ENCODE measurements around the gene SRRD. TPM values are rescaled to one million over a fixed set of nuclear protein-coding genes. Genes with fewer than 3 reads are reported as not detected.

SRRD gene
- total RNA-seq, 1 experiment from 2014 or later, result 39.6 TPM

Other genes with a start within 250 kb of the SRRD start
- 0.06 and 0.87 TPM in 2 replicates for gene ASPHD2, start 54.6 kb upstream of the SRRD start, total RNA-seq (2014; rRNA removed; shearing (Covaris generic))
- 28.9 and 29.5 TPM in 2 replicates for gene HPS4, start 94 bp upstream of the SRRD start, total RNA-seq (2014; rRNA removed; shearing (Covaris generic))
- 25.3 and 29.5 TPM in 2 replicates for gene TFIP11, start 28.6 kb downstream of the SRRD start, total RNA-seq (2014; rRNA removed; shearing (Covaris generic))
- 34.8 and 43.6 TPM in 2 replicates for gene TPST2, start 106.3 kb downstream of the SRRD start, total RNA-seq (2014; rRNA removed; shearing (Covaris generic))
- gene CRYBB1, start 134.2 kb downstream of the SRRD start, total RNA-seq (2014; rRNA removed; shearing (Covaris generic)), result not detected in 2 replicates
- not detected in 2 replicates for gene CRYBA4, start 138.1 kb downstream of the SRRD start, total RNA-seq (2014; rRNA removed; shearing (Covaris generic))
- under 0.01 and 0.11 TPM in 2 replicates for gene MIAT, start 173.7 kb downstream of the SRRD start, total RNA-seq (2014; rRNA removed; shearing (Covaris generic))